MM.1S (cell line): ENCODE results near the gene ECE1.

Experiments
- CTCF ChIP-seq: fragments of 300-600 bp; sonication (generic); IDR thresholded peaks from 2 replicates; pipeline ENCODE4 v1.5.1; 2016; ENCODE audit warnings: antibody characterized with exemption, low read length, mixed read lengths
- EZH2 ChIP-seq: fragments of 300-600 bp; sonication (generic); optimal IDR thresholded peaks from 2 replicates; pipeline ENCODE3; 2017; ENCODE audit warnings: low read depth, mild to moderate bottlenecking, antibody characterized with exemption, low read length, mixed read lengths
- EZH2phosphoT487 ChIP-seq: fragments of 300-600 bp; sonication (generic); IDR thresholded peaks from 2 replicates; pipeline ENCODE4 v1.6.1; 2018; ENCODE audit warnings: antibody characterized with exemption, low read length

GRCh38 chr1:21239221-21239620, 51.0 kb downstream of the ECE1 start:
- no peak for TF ChIP-seq EZH2phosphoT487
- TF ChIP-seq EZH2: no peak
- TF ChIP-seq CTCF: no peak
